HG03558 (cell line): ENCODE data around the gene CLRN1.

ENCODE experiments used
- ATAC-seq: cut with Tn5 transposase; IDR thresholded peaks from one replicate; pipeline ENCODE4 v1.9.1; 2021; ENCODE audit warnings: moderate number of reproducible peaks; ENCODE audit not compliant: unreplicated experiment; ENCODE audit errors: extremely low read depth

The CLRN1 gene

GRCh38 chr3:150878996-150879575 is 93.4 kb downstream of the CLRN1 start:
- no peak for ATAC-seq

DNA sequence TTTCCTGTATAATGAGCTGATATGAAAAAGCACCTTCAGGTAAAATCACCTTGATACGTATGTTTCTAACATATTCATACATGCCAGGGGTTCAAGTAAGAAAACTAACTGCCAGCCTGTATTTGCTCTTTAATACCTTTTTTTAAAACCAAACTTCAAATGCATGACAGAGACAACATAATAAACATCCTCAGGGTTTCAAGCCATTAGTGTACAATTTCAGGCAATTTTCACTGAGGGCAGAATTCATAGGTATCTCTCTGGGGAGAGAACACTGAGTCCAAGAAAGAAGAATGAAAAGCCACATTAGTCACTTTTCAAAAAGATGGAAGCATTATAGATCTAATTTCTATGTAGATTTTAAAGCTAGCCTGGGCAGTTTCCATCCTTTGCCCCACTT is 94.2 kb downstream of the CLRN1 start:
- ATAC-seq = no peak

DNA sequence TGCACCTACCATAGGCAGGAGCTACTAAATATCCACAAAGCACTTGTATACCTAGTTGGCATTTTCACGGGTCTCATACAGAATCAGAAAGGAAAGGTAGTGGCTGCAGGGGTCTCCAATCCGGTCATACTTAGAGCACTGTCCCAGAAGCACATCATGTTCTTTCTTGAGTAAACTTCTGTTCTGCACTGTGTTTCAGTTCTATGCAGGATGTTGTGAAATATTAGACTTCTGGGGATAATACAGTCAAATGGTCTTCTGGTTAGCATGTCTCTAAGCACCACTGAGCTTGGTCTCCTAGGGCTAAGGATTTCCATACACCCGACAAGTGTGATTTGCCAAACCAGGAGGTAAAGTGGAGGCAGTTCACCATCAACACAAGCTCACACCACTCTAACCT is 95.2 kb downstream of the CLRN1 start:
- no peak for ATAC-seq

DNA sequence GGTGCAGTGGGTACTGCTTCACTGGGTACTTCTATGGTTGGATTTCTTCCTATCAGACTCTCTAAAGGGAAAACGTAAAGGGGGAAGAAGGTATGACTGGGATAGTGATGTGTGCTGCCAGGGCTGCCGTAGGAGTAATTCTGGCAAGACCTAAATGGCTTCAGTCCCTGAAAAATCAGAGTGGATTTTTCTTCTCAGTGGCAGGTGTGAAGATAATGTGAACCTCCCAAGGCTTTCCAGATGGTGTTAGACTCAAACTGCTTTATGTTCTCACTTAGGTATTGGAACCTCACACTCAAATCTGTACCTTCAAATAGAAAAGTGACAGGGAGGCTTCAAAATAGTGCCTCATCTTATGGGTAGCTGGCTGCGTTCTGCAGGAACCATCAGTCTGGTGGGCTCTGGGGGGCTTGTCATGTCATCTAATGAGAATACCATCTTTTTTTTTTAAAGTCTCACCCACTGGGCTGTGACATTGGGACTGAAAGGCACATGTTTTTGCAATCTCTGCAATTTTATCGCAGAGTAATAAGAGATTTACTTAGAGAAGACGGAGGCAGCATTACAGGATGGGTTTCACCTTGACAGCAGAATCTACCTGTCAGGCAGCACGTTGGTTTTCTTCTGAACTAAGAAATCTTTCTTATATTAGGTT is 95.8 kb downstream of the CLRN1 start:
- ATAC-seq = no peak
